GM12864 (cell line): ENCODE results near the gene P2RX5.
A peak's percentile ranks its signal among the peaks of the same experiment; 100 is the strongest.

ENCODE experiments used
- DNase-seq: peaks from one replicate; pipeline ENCODE4 v3.0.0-alpha.2; 2011; ENCODE audit warnings: low read depth
- H3K4me3 ChIP-seq: 2 replicates; pipeline ENCODE4 v1.5.1; 2011; ENCODE audit warnings: mild to moderate bottlenecking, low read depth, low read length, control low read depth
- TF ChIP-seq, protein P1 (sequence below): IDR thresholded peaks from 2 replicates; pipeline ENCODE4 v1.5.1; 2011; ENCODE audit warnings: low read depth, mild to moderate bottlenecking, moderate library complexity, low read length, control low read depth, inconsistent platforms; ENCODE audit errors: missing control alignments

Gene P2RX5

DNA sequence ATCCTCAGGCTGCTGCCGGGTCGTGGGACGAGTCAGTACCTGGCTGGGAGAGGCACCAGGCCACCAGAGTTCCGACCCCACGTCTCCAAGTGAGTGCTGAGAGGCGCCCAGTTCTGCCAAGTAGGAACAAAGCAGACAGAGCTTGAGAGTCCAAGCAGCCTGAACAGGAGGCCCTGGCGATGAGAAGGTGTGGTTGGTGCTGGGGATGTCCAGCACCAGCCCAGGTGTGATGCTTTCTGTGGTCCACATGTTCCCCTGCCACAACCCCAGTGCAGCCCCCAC, 38.4 kb downstream of the P2RX5 start:
- no peak overlapping the region for H3K4me3 ChIP-seq
- no peak for DNase-seq
- TF ChIP-seq, protein P1, sequence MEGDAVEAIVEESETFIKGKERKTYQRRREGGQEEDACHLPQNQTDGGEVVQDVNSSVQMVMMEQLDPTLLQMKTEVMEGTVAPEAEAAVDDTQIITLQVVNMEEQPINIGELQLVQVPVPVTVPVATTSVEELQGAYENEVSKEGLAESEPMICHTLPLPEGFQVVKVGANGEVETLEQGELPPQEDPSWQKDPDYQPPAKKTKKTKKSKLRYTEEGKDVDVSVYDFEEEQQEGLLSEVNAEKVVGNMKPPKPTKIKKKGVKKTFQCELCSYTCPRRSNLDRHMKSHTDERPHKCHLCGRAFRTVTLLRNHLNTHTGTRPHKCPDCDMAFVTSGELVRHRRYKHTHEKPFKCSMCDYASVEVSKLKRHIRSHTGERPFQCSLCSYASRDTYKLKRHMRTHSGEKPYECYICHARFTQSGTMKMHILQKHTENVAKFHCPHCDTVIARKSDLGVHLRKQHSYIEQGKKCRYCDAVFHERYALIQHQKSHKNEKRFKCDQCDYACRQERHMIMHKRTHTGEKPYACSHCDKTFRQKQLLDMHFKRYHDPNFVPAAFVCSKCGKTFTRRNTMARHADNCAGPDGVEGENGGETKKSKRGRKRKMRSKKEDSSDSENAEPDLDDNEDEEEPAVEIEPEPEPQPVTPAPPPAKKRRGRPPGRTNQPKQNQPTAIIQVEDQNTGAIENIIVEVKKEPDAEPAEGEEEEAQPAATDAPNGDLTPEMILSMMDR, result no peak

DNA sequence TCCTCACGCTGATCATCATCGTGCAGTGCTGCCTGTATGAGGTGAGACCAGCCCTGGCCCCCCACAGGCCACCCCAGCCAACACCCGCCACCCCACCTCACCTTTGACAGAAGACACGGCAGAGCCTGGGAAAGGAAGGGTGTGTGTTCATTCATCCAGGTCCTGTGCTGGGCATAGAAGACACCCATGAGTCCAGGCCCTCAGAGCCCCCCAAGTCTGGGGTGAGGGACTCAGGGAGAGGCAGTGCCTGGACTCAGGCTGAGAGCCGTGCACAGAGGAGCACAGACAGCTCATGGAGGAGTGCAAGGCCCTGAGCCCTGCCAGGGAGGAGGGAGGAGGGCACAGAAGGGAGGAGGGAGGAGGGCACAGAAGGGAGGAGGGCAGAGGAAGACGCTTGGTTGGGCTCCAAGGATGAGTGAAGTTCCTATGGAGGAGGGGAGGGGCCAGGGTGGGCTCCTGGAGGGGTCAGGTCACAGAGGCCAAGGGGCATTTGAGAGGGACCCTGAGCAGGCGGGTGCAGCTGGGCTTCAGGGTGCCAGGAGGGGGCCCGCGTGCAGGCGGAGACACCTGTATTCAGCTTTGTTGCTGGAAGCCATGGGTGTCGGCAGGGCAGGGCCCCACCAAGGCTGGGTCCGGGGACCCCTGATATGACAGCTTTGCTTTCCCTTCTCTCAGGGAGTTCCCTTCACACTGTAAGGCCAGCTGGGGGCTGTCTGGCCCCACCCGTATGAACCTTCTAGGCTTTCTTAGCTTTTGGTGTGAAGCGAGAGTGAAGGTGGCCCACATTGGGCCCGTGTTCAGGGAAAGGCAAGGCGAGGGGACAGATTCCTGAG, 39.0 kb downstream of the P2RX5 start:
- no peak for DNase-seq

DNA sequence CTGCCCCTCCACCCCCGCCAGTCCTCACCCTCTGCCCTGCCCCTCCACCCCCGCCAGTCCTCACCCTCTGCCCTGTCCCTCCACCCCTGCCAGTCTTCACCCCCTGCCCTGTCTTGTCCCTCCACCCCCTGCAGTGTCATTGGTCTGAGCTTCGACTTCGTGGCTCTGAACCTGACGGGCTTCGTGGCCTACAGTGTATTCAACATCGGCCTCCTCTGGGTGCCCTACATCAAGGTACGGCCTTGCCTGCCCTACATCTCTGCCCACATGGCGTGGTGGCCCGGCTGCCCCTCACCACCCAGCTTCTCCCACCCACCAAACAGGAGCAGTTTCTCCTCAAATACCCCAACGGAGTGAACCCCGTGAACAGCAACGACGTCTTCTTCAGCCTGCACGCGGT, 39.6 kb downstream of the P2RX5 start:
- no peak overlapping the region for H3K4me3 ChIP-seq
- no peak for DNase-seq
- TF ChIP-seq, protein P1, result no peak

More for the DNA sequence above, 39.0 kb downstream of the P2RX5 start:
- H3K4me3 ChIP-seq, result no peak overlapping the region
- TF ChIP-seq, protein P1, result no peak

DNA sequence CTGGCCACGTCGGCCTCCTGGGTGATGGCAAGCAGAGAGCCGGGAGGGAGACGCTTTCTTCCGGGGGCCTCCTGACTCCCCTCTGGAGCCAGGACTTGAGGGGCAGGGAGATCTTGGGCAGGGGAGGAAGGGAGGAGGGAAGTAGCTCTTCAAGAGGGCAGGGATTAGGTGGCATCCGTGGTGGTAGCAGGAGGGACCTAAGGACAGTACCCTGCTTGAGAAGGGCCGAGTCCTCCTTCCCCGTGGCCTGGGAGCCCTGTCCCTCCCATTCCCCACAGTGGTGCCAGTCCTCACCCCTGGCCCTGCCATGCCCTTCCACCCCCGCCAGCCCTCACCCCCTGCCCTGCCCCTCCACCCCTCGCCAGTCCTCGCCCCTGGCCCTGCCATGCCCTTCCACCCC, 40.2 kb downstream of the P2RX5 start:
- TF ChIP-seq, protein P1, result no peak
- no peak overlapping the region for H3K4me3 ChIP-seq
- no peak for DNase-seq

DNA sequence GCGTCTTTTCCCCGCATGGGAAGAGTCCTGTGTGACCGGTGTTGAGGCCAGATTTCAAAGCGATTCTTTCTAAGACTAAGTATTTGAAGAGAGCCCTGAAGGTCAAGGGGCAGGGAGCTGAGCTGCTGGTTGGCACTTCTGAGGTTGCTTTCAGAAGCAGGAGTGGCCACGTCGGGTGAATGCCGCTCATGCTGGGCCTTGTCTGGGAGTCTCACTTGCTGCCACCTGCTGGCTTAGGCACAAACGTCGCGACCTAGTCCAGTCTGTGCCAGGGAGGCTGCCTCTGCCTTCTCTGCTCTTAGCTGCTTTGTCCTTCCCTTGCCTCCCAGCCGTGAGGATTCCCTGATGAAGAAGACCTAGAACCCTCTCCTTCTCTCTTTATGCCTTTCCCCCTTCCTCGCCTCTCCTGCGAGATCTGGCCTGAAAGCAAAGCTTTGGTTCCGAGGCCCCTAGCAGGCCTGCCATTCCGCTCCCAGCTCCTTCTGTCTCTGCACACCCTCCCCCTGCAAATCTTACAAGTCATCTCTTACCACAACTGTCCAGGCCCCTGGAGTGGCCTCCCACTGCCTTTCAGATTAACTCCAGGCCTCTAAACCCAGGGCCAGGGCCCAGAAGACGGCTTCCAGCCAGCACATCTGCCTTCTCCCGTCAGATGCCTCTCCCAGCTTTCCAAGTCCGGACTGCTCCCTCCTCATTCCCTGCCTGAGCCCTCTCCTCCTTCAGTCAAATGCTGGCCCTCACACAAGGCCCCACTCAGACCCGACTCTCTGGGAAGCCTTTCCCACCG, 48.0 kb downstream of the P2RX5 start:
- DNase-seq, result no peak
- no peak overlapping the region for H3K4me3 ChIP-seq
- TF ChIP-seq, protein P1, result peak; percentile 66

DNA sequence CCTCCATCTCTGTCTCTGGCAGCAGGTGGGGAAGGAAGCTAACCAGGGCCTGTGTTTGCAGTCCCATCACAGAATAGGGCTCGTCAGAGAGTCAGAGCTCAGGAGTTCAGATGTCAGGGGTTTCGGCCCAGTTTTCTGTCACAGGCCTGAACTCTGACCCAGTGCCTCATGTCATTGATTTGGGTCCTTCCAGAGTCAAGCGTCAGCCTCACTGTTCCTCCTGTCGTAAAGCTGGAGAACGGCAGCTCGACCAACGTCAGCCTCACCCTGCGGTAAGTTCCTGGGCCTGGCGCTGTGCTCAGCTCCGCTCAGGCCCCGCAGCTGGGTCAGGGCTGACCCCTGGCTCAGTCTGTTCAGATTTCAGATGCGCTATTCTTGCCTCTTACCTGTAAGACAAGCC, 48.7 kb downstream of the P2RX5 start:
- H3K4me3 ChIP-seq, result no peak overlapping the region
- no peak for DNase-seq
- TF ChIP-seq, protein P1, result no peak
